Stimulated activated CD8-positive, alpha-beta memory T cell treated with anti-CD3 and anti-CD28 coated beads, Interleukin-12 subunit alpha, Interleukin-12 subunit beta, amount 100 ng/mL, for 24 hours (primary cell): ENCODE data around the gene PLD4.

Experiments
- DNase-seq: peaks from one replicate; pipeline ENCODE4 v3.0.0-alpha.2; 2020; ENCODE audit errors: extremely low read depth

PLD4 gene

GRCh38 chr14:104954746-104955395 lies 30.2 kb downstream of the PLD4 start:
- no peak for DNase-seq

DNA sequence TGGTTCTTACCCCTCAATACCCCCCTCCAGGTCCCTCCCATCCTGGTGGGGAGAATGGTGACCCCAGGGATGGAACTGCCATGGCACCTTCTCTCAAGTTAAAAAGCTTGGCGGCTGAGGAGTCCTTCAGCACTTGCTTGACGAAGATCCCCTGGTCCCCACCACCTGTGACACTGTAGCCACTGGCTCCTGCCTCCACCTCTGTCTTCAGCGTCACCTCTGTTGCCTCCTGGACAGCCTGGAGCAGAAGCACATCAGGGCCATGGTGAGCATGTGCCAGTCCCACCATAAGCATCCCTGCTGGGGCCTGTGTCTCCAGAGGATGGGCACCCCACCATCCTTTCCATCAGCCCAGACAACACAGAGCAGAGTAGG lies 30.7 kb downstream of the PLD4 start:
- no peak for DNase-seq

DNA sequence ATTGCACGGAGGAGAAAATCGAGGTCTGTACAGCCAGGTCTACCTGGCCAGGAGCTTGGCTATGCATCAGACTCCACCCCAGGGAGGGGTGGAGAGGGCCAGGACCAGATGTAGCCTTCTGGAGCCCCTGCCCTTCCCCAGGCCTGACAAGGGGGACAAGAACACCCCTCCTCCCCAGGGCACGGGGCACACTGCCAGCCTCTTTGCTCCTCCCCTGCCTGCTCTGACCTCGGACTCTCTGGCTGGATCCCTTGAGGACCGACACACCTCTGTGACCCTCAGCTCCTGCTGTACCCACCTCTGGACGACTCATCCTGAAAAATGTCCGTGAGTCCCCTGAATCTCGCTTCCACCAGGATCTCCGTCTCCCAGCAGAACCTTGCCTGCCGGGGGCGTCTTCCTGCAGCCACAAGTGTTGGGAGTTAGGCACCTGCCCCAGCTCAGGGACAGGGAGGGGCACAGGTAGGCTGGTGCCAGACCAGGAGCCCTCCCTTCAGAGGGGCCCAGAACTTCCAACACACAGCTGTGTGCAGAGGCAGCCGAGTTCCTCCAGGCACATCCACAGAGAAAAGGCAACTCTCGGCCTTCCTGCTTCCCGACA lies 31.7 kb downstream of the PLD4 start:
- no peak for DNase-seq

GRCh38 chr14:104957146-104958113 lies 32.8 kb downstream of the PLD4 start:
- no peak for DNase-seq

DNA sequence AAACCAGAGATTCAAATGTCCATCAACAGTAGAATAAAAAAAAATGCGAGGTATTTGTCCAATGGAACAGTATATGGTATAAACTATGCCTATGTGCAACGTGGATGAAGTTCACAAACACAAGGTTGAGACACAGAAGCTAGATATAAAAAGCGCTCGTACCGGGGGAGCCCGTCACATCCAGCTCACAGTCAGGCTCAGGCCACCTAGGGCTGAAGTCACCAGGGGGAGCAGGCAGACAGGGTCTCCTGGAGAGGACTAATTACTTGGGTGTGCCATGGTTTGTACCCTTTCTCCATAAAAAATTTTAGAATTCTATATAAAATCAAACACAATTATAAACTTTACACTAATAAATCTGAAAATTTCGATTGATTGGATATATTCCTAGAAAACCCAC lies 39.9 kb downstream of the PLD4 start:
- no peak for DNase-seq

DNA sequence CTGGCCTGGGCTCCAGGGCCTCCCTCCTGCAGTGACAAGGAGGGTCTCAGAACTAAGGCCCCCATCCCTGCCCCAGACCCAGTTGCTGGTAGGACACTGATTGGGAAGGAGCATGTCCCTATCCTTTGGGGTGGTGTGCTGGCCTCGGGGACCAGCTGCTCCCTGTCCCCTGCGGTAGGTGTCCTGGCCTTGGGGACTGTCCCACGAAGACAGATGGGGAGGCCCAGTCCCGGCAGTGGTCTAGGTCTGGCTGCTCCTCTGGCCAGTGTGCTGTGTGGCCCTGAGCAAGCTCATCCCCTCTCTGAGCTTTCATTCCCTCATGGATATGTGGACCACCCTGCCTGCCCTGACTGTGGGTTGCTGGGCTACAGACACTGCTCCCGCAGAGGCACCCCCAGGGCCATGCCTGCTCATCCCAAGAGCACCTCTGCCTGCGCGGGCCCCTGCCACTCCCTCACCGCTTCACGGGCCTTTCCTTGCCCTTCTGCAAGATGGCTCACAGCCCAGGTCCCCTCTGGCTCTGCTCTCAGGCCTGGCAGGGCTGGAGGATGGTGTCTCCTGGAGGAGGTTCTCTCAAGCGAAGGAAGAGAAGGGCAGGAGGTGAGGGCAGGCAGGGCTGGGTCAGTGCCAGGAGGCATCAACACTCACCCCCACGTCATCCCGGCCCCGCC lies 41.0 kb downstream of the PLD4 start:
- DNase-seq: no peak

- no peak for DNase-seq
Observed at GRCh38 chr14:104966261-104966865, 41.7 kb downstream of the PLD4 start.

DNA sequence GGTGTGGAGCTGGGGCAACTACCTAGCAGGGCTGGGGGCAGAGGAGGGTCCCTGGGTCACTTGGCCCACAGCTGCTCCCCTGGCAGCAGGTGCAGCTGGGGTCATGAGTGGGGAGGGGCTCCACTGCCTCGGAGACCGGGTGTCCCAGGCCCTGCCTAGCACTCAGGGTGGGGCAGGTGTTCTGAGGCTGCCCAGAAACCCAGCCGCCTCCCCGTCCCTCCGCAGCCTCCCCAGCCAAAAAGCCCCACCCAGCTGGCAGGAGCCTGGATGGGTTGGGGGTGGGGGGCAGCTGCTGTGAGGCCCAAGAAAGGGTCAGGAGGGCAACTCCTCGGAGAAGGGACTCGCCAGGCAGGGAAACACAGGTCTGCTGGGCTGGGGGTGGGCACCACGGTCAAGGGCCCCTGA lies 42.3 kb downstream of the PLD4 start:
- no peak for DNase-seq

- DNase-seq: no peak
Observed at GRCh38 chr14:104967386-104968152, 42.9 kb downstream of the PLD4 start.

DNA sequence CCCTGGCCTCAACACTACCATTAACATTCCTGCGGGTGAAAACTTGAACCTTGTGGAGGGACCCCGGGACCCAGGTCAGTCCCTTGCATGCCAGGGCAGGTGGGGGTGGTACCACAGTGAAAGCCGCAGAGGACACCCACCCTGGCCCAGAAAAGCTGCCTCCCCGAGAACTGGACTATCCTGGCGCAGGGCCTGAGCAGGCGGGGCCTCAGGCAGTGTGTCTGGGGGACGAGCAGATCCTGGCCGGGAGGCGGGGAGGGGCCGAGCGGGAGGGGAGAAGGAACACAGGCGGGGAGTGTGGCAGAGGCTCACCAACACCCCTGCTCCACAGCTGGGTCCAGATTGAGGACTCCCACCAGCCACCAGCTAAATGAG lies 43.5 kb downstream of the PLD4 start:
- DNase-seq: no peak

DNA sequence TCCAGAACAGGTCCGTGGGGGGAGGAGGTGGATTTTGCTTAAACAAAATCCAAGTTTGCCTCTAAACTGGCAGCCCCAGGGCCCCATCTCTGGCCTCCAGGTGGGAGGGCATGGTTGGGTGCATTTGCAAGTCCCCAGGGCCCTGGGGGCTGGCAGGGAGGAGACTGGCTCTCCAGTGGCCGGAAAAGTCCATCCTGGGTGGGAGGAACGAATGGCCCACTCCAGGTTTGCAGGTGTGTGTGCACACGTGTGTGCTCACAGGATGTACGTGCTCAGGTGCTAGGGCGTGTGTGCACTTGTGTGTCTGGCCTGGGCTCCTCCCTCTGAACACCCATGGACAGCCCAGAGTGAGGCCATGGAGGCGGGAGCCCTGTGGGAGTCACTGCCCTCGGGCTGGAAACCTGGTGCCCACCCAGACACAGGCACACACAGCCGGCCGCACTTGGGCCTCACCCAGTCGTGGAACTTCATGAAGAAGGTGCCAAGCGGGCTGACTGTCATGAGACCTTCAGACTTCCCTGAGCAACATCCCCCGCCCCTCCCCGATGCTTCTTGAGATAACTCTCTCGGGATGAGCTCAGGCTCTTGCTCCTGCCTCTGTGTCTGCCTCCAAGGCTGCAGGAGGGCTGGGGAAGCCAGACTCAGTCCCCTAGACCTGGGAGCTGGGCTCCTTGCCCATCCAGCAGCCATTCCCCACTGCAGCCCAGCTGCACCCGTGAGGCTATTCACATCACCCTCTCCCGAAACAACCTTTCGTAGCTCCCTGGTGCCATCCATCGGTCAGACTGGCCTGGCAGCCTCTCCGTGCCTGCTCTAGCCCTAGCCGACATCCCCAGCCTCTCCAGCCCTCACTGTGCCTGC lies 44.1 kb downstream of the PLD4 start:
- DNase-seq: no peak

GRCh38 chr14:104969741-104970230 lies 45.1 kb downstream of the PLD4 start:
- no peak for DNase-seq

DNA sequence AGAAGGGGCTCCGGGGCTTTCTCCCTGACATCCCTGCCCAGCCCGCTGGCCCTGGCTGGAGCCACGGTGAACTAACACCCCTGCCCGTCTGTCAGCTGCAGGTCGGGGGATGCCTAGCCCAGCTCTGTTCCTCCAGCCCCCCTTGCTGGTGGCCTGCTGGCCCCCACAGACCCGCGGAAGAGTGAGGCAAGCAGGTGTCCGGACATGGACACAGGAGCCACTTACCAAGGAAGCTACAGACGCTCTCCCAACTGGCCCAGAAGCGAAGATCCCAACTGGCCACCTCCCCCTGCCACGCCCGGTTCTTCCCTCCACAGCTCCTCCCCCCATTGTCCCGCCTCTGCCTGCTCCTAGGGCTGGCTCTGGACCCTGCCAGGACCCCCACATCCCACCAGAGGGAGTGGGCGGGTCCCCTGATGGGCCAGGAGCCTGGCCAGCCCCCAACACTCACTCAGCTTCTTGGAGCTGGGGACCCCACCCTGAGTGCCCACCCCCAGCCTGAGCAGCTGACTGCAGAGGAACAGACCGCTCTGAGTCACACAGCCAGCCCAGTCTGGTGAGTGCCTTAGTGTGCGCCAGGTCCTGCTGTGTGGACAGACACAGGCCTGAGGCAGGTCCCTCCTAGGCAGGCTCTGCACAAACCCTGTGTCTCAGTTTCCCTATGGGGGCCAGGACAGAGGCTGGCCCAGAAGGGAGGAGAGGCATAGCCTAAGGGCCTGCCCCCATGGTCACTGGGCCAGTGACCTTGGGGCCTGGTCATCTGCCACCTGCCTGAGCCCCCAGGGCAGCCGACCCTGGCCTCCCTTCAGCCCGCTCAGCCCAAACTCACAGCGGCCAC lies 45.8 kb downstream of the PLD4 start:
- no peak for DNase-seq

GRCh38 chr14:104971447-104972240 lies 47.0 kb downstream of the PLD4 start:
- DNase-seq: no peak

GRCh38 chr14:104972301-104973134 lies 47.8 kb downstream of the PLD4 start:
- DNase-seq: no peak

DNA sequence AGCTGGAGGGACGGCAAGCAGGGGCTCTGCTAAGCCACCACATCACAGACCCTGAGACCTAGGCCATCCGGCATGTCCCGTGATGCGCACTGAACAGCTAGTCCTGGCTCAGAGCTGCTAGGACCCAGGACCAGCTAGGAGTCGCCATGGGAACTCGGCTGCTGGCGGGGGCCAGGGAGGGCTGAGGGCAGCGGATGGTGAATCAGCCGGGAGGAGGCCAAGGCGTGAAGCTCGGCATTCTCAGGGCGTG lies 48.4 kb downstream of the PLD4 start:
- no peak for DNase-seq

DNA sequence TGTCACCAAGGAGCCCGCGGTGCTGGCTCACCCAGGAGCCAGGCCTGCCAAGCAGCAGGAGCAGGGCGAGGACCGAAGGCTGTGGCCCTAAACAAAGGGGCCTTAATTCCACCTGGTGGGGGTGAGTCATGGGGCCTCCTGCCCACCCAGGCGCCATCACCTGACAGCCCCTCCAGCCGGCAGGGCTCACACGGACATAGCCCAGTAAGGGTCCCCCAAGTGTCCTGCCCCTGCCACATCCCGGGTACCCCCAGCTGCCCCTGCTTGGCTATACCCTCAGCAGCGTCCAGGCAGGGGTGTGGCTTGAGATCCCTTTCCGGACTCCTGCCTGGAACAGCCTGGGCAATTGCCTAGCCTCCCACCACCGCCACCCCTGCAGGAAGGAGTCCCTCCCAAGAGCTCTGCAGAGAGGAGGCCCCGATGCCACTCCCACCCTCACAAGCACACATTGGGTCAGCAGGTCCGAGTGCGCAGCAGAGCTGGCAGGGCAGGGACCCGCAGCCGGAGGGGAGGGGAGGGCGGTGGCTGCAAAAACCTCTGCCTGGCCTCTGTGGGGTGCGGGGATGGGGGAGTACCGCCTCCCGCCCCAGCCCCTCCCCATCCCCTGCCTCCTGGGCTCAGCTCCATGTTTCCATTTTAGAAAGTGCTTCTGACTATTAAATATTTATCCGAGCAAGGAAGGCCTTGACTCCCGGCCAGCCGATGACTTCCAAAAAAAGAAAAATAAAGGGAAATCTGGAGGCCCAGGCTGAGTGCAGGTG lies 48.9 kb downstream of the PLD4 start:
- no peak for DNase-seq
